ENCODE measurements around the gene PDSS2.

DNA sequence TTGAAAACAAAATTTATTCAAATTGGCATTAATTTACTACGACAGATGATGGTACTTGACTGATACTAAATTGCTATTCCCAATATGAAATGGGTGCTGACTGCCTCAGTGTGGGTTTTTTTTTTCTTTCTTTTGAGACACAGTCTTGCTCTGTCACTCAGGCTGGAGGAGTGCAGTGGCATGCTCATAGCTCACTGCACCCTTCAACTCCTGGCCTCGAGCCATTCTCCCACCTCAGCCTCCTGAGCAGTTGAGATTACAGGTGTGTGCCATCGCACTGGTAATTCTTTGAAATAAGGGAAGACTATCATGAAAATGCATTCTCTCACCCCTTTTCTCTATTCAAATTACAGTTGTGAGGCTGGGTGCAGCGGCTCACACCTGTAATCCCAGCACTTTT is 22.5 kb downstream of the PDSS2 start:
- TF ChIP-seq TAF1 (IDR thresholded peaks at IDR 0.05; ENCODE audit: borderline replicate concordance, insufficient read depth, low read length) = no peak
- TF ChIP-seq, protein P1, sequence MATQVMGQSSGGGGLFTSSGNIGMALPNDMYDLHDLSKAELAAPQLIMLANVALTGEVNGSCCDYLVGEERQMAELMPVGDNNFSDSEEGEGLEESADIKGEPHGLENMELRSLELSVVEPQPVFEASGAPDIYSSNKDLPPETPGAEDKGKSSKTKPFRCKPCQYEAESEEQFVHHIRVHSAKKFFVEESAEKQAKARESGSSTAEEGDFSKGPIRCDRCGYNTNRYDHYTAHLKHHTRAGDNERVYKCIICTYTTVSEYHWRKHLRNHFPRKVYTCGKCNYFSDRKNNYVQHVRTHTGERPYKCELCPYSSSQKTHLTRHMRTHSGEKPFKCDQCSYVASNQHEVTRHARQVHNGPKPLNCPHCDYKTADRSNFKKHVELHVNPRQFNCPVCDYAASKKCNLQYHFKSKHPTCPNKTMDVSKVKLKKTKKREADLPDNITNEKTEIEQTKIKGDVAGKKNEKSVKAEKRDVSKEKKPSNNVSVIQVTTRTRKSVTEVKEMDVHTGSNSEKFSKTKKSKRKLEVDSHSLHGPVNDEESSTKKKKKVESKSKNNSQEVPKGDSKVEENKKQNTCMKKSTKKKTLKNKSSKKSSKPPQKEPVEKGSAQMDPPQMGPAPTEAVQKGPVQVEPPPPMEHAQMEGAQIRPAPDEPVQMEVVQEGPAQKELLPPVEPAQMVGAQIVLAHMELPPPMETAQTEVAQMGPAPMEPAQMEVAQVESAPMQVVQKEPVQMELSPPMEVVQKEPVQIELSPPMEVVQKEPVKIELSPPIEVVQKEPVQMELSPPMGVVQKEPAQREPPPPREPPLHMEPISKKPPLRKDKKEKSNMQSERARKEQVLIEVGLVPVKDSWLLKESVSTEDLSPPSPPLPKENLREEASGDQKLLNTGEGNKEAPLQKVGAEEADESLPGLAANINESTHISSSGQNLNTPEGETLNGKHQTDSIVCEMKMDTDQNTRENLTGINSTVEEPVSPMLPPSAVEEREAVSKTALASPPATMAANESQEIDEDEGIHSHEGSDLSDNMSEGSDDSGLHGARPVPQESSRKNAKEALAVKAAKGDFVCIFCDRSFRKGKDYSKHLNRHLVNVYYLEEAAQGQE (IDR thresholded peaks at IDR 0.05; ENCODE audit: insufficient read depth in 1 of 2, low read depth in 2 of 2, low read length in 2 of 2) = no peak

All from PFSK-1 (cell line).